ENCODE measurements around the gene PHTF2. TPM values are rescaled to one million over a fixed set of nuclear protein-coding genes. Genes with fewer than 3 reads are reported as not detected.

Gene PHTF2
- total RNA-seq, 1 experiment from 2014 or later: 2.8 TPM

- no peak for DNase-seq (ENCODE audit: low read depth)
- in situ Hi-C loops (cut with HindIII; ENCODE audit: low pct_unique_long_range_greater_than_20kb, low sequenced_read_pairs): no loop called here
Measured at GRCh38 chr7:77899516-77899915, 100.9 kb downstream of the PHTF2 start.

DNA sequence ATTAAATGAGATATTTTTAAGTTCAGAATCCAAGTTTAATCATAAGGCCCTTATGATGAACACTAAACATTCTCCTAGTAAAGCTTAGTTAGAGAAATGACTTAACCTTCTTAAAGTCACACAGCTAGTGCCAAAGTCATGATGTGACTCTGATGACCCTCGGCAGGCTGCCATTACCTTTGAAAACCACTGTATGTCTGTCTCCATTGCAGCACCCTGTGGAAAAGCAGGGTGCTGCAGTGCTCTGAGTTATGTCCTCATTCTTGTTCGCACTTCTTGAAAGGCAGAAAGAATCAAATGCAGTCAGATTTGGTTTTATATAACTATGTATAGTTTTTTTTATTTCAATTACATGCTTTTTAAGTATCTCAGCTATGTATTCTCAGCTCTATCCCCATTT lies 105.0 kb downstream of the PHTF2 start:
- no peak for DNase-seq (ENCODE audit: low read depth)
- in situ Hi-C loops (cut with HindIII; ENCODE audit: low pct_unique_long_range_greater_than_20kb, low sequenced_read_pairs): loop anchor here (25.0 kb wide), 1 partner anchor 266 kb away; no protein-coding TSS in a partner anchor

- no peak for DNase-seq (ENCODE audit: low read depth)
- in situ Hi-C loops (cut with HindIII; ENCODE audit: low pct_unique_long_range_greater_than_20kb, low sequenced_read_pairs): loop anchor here (25.0 kb wide), 1 partner anchor 267 kb away; no protein-coding TSS in a partner anchor
Measured at GRCh38 chr7:77904252-77904651, 105.7 kb downstream of the PHTF2 start.

DNA sequence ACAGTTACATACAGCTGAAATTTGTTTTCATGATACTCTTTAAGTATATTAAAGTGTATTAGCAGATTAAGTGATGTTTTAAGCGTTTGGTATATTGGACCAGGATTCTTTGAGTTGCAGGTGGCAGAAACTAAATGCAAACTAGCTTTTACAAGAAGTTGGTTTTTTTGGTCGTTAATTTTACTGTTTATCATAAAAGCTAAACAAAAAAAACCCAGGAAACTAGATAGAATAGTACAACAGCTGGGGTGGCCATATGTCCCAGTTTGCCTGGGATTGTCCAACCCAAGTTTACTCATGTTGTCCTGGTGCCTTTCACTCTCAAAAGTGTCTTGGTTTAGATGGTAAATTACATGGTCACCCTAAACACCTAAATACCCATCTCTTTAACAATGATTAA lies 108.7 kb downstream of the PHTF2 start:
- in situ Hi-C loops (cut with HindIII; ENCODE audit: low pct_unique_long_range_greater_than_20kb, low sequenced_read_pairs): loop anchor here (25.0 kb wide), 1 partner anchor 270 kb away; no protein-coding TSS in a partner anchor

GRCh38 chr7:77908664-77909063 lies 110.1 kb downstream of the PHTF2 start:
- in situ Hi-C loops (cut with HindIII; ENCODE audit: low pct_unique_long_range_greater_than_20kb, low sequenced_read_pairs): loop anchor here (25.0 kb wide), 1 partner anchor 271 kb away; no protein-coding TSS in a partner anchor
- DNase-seq (ENCODE audit: low read depth): no peak

More for the DNA sequence above, 108.7 kb downstream of the PHTF2 start:
- DNase-seq (ENCODE audit: low read depth): no peak

GRCh38 chr7:77910124-77910523 lies 111.6 kb downstream of the PHTF2 start:
- in situ Hi-C loops (cut with HindIII; ENCODE audit: low pct_unique_long_range_greater_than_20kb, low sequenced_read_pairs): loop anchor here (25.0 kb wide), 1 partner anchor 273 kb away; no protein-coding TSS in a partner anchor
- DNase-seq (ENCODE audit: low read depth): no peak

DNA sequence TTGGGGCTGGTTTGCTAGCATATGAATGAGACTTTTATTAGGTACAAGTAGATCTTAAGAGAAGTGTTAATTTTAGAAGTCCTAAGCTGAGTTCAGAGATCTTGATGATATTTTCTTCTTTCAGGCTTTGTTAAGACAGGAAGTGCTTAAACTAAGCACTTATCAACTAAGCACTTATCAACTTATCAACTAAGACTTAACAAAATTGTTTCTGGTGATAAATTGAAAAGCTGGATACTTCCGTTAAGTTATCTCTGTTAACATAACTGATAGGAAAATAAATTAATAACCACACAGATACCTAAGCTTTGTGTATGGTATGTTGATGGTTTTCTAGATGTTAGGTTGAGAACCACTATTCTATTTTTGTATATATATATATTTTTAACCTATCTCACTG lies 113.7 kb downstream of the PHTF2 start:
- no peak for DNase-seq (ENCODE audit: low read depth)
- in situ Hi-C loops (cut with HindIII; ENCODE audit: low pct_unique_long_range_greater_than_20kb, low sequenced_read_pairs): loop anchor here (25.0 kb wide), 1 partner anchor 275 kb away; no protein-coding TSS in a partner anchor

DNA sequence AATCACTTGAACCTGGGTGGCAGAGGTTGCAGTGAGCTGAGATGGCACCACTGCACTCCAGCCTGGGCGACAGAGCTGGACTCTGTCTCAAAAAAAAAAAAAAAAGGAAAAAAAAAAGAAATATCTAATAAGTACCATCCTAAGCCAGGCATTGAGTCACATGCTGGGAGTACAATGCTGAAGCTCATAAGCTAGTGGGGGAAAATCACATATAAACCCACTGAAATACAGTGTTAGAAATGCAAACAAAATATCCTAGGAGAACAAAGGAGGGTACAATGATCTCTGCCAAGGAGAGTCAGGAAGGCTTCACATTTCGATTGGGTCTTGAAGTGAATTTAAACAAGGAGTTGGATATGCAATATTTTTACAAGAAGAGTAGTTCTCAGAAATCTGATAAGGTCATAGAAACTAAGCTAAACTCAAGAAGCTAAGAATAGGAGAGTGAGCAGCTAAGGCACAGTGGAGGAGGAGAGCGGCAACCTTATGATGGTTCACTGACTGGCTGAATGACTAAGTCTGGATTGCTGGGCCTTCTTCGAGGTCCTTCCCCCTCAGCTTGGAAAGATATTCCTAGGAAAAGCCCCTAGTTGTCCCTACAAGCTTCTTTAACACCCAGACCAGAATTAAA lies 115.5 kb downstream of the PHTF2 start:
- in situ Hi-C loops (cut with HindIII; ENCODE audit: low pct_unique_long_range_greater_than_20kb, low sequenced_read_pairs): loop anchor here (25.0 kb wide), 1 partner anchor 277 kb away; no protein-coding TSS in a partner anchor
- DNase-seq (ENCODE audit: low read depth): no peak

- no peak for DNase-seq (ENCODE audit: low read depth)
- in situ Hi-C loops (cut with HindIII; ENCODE audit: low pct_unique_long_range_greater_than_20kb, low sequenced_read_pairs): loop anchor here (25.0 kb wide), 1 partner anchor 280 kb away; no protein-coding TSS in a partner anchor
Measured at GRCh38 chr7:77917500-77918262, 119.1 kb downstream of the PHTF2 start.

GRCh38 chr7:77918676-77919075 lies 120.1 kb downstream of the PHTF2 start:
- DNase-seq (ENCODE audit: low read depth): no peak
- in situ Hi-C loops (cut with HindIII; ENCODE audit: low pct_unique_long_range_greater_than_20kb, low sequenced_read_pairs): loop anchor here (25.0 kb wide), 1 partner anchor 281 kb away; no protein-coding TSS in a partner anchor

DNA sequence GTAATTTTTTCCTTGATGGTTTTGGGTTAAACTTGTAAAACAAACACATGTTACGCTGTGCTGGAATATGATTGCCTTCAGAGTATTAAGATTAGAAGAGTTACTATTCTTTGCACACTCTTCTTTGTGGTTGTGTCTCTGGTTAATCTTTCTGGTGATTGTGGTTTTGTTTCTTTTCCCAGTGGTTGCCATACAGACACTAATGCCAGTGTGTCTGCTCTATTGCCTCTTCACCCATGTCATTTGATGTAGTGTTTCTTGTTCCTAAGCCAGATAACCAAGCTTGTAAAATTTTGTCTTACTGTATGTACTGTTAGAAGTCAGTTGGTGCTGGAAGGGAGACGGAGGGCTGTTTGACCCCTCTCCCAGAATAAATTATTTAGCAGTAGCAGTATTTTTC lies 124.8 kb downstream of the PHTF2 start:
- no peak for DNase-seq (ENCODE audit: low read depth)
- in situ Hi-C loops (cut with HindIII; ENCODE audit: low pct_unique_long_range_greater_than_20kb, low sequenced_read_pairs): loop anchor here (25.0 kb wide), 1 partner anchor 286 kb away; no protein-coding TSS in a partner anchor

- in situ Hi-C loops (cut with HindIII; ENCODE audit: low pct_unique_long_range_greater_than_20kb, low sequenced_read_pairs): no loop called here
- no peak for DNase-seq (ENCODE audit: low read depth)
Measured at GRCh38 chr7:77930496-77930895, 131.9 kb downstream of the PHTF2 start.

DNA sequence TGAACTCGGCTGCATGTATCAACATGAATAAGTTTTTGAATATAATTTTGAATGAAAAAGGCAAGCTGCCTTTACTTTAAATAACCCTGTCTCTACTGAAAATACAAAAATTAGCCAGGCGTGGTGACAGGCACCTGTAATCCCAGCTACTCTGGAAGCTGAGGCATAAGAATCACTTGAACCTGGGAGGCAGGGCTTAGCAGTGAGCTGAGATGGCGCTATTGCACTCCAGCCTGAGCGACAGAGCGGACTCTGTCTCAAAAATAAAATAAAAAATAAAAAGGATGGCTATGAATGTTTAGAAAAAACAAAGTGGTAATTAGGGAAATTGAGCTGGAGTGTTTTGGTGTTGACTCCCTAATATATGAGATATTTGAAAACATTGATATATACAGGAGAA lies 133.3 kb downstream of the PHTF2 start:
- in situ Hi-C loops (cut with HindIII; ENCODE audit: low pct_unique_long_range_greater_than_20kb, low sequenced_read_pairs): no loop called here
- no peak for DNase-seq (ENCODE audit: low read depth)

GRCh38 chr7:77933394-77933793 lies 134.8 kb downstream of the PHTF2 start:
- no peak for DNase-seq (ENCODE audit: low read depth)
- in situ Hi-C loops (cut with HindIII; ENCODE audit: low pct_unique_long_range_greater_than_20kb, low sequenced_read_pairs): no loop called here

DNA sequence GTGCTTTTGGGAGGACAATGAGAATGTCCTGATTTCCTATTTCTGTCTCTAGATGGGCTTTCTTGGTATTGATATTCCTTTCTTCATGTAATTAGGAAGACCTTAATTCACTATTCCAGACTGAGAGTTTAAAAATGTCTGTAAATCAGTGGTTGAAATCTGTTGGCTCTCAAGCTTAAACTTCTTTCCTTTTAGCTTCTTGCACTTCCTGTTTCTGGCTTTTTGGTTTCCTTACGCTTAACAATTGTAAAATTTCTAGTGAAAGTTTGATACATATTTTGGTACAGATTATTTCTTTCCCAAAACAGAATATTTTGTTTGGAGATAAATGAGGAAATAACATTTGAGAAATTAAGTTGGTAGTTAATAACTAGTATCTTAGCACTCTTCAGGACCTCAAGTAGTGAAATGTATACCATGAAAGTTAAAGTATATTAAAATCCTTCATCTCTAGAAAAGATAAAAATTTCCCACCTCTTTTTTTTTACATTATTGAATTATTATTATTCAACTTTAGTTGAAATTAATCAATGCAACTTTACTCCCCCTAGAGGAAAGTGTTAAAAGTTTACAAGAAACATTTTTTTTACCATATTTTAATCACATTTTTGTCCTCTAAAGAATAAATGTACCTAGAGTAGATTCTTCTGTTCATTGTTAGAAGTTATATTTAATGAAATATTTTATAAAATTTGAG lies 137.2 kb downstream of the PHTF2 start:
- in situ Hi-C loops (cut with HindIII; ENCODE audit: low pct_unique_long_range_greater_than_20kb, low sequenced_read_pairs): no loop called here
- DNase-seq (ENCODE audit: low read depth): no peak

- in situ Hi-C loops (cut with HindIII; ENCODE audit: low pct_unique_long_range_greater_than_20kb, low sequenced_read_pairs): no loop called here
- peak; percentile 12 for DNase-seq (ENCODE audit: low read depth)
Measured at GRCh38 chr7:77940647-77941046, 142.1 kb downstream of the PHTF2 start.

DNA sequence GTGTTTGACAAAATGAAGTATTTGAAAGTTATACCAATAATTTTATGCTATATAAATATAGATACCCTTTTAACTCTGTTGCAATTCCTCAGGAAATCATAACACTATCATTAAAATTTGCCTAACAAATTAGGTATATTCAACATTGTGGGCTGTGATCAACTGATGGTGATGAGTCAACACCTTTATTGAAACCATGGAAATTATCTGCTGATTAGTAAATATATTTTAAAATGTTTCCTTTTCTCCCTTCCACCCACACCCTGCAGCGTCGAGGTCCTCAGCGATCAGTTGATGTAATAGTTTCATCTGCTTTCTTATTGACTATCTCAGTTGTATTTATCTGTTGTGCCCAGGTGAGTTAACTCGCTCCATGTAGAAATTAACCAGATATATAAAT lies 143.9 kb downstream of the PHTF2 start:
- no peak for DNase-seq (ENCODE audit: low read depth)
- in situ Hi-C loops (cut with HindIII; ENCODE audit: low pct_unique_long_range_greater_than_20kb, low sequenced_read_pairs): no loop called here

All from Caki2 (cell line).